Measurements from ENCODE around the gene SEMA3B.

Gene SEMA3B

GRCh38 chr3:50314816-50315215 is 45.9 kb downstream of the SEMA3B start:
- Mint-ChIP-seq H3K36me3 (ENCODE audit: low read depth) (peaks cover 7% of the 10 kb centered on the region), H3K9me3 (no peaks in the 10 kb centered on the region), H3K27me3 (ENCODE audit: low read depth) (no peaks in the 10 kb centered on the region), H3K27ac (peak overlapping the region; percentile 41), H3K4me3 (no peak overlapping the region), H3K4me1 (ENCODE audit: low read depth) (peaks cover 24% of the 10 kb centered on the region)

GRCh38 chr3:50316657-50317242 is 47.8 kb downstream of the SEMA3B start:
- Mint-ChIP-seq H3K9me3 (no peaks in the 10 kb centered on the region), H3K36me3 (ENCODE audit: low read depth) (peaks cover 7% of the 10 kb centered on the region), H3K4me3 (peak overlapping the region; percentile 10), H3K27me3 (ENCODE audit: low read depth) (no peaks in the 10 kb centered on the region), H3K27ac (peak overlapping the region; percentile 71), H3K4me1 (ENCODE audit: low read depth) (peaks cover 31% of the 10 kb centered on the region)

- no peak overlapping the region for H3K27ac Mint-ChIP-seq
- no peaks in the 10 kb centered on the region for H3K27me3 Mint-ChIP-seq (ENCODE audit: low read depth)
- peaks cover 31% of the 10 kb centered on the region for H3K4me1 Mint-ChIP-seq (ENCODE audit: low read depth)
- H3K9me3 Mint-ChIP-seq, result no peaks in the 10 kb centered on the region
- peaks cover 7% of the 10 kb centered on the region for H3K36me3 Mint-ChIP-seq (ENCODE audit: low read depth)
- no peak overlapping the region for H3K4me3 Mint-ChIP-seq
Measured at GRCh38 chr3:50317300-50317699, 48.4 kb downstream of the SEMA3B start.

GRCh38 chr3:50318163-50318562 is 49.2 kb downstream of the SEMA3B start:
- Mint-ChIP-seq H3K4me3 (no peak overlapping the region), H3K4me1 (ENCODE audit: low read depth) (peaks cover 31% of the 10 kb centered on the region), H3K9me3 (no peaks in the 10 kb centered on the region), H3K27ac (no peak overlapping the region), H3K36me3 (ENCODE audit: low read depth) (peaks cover 7% of the 10 kb centered on the region), H3K27me3 (ENCODE audit: low read depth) (no peaks in the 10 kb centered on the region)

GRCh38 chr3:50318615-50319014 is 49.7 kb downstream of the SEMA3B start:
- peaks cover 7% of the 10 kb centered on the region for H3K36me3 Mint-ChIP-seq (ENCODE audit: low read depth)
- H3K27me3 Mint-ChIP-seq (ENCODE audit: low read depth), result no peaks in the 10 kb centered on the region
- no peak overlapping the region for H3K27ac Mint-ChIP-seq
- peaks cover 32% of the 10 kb centered on the region for H3K4me1 Mint-ChIP-seq (ENCODE audit: low read depth)
- H3K9me3 Mint-ChIP-seq, result no peaks in the 10 kb centered on the region
- H3K4me3 Mint-ChIP-seq, result peak overlapping the region; percentile 31

- Mint-ChIP-seq H3K27ac (no peak overlapping the region), H3K4me1 (ENCODE audit: low read depth) (peaks cover 32% of the 10 kb centered on the region), H3K36me3 (ENCODE audit: low read depth) (peaks cover 5% of the 10 kb centered on the region), H3K27me3 (ENCODE audit: low read depth) (no peaks in the 10 kb centered on the region), H3K4me3 (no peak overlapping the region), H3K9me3 (no peaks in the 10 kb centered on the region)
Measured at GRCh38 chr3:50319181-50319893, 50.4 kb downstream of the SEMA3B start.

GRCh38 chr3:50319894-50320625 is 51.1 kb downstream of the SEMA3B start:
- H3K27me3 Mint-ChIP-seq (ENCODE audit: low read depth), result no peaks in the 10 kb centered on the region
- no peaks in the 10 kb centered on the region for H3K9me3 Mint-ChIP-seq
- H3K4me3 Mint-ChIP-seq, result peak overlapping the region; percentile 90
- H3K27ac Mint-ChIP-seq, result no peak overlapping the region
- peaks cover 7% of the 10 kb centered on the region for H3K36me3 Mint-ChIP-seq (ENCODE audit: low read depth)
- H3K4me1 Mint-ChIP-seq (ENCODE audit: low read depth), result peaks cover 36% of the 10 kb centered on the region

GRCh38 chr3:50320853-50321335 is 51.9 kb downstream of the SEMA3B start:
- H3K27ac Mint-ChIP-seq, result peak overlapping the region; percentile 81
- peaks cover 33% of the 10 kb centered on the region for H3K4me1 Mint-ChIP-seq (ENCODE audit: low read depth)
- H3K9me3 Mint-ChIP-seq, result no peaks in the 10 kb centered on the region
- no peaks in the 10 kb centered on the region for H3K27me3 Mint-ChIP-seq (ENCODE audit: low read depth)
- H3K4me3 Mint-ChIP-seq, result peak overlapping the region; percentile 90
- H3K36me3 Mint-ChIP-seq (ENCODE audit: low read depth), result peaks cover 7% of the 10 kb centered on the region

GRCh38 chr3:50321336-50322114 is 52.6 kb downstream of the SEMA3B start:
- peak overlapping the region; percentile 86 for H3K27ac Mint-ChIP-seq

GRCh38 chr3:50322115-50322385 is 53.1 kb downstream of the SEMA3B start:
- no peak overlapping the region for H3K27ac Mint-ChIP-seq
- no peaks in the 10 kb centered on the region for H3K9me3 Mint-ChIP-seq
- no peak overlapping the region for H3K4me3 Mint-ChIP-seq
- peaks cover 28% of the 10 kb centered on the region for H3K4me1 Mint-ChIP-seq (ENCODE audit: low read depth)
- peaks cover 2% of the 10 kb centered on the region for H3K36me3 Mint-ChIP-seq (ENCODE audit: low read depth)
- H3K27me3 Mint-ChIP-seq (ENCODE audit: low read depth), result no peaks in the 10 kb centered on the region

More at GRCh38 chr3:50321336-50322114, 52.6 kb downstream of the SEMA3B start:
- Mint-ChIP-seq H3K4me3 (peak overlapping the region; percentile 76), H3K4me1 (ENCODE audit: low read depth) (peaks cover 29% of the 10 kb centered on the region), H3K27me3 (ENCODE audit: low read depth) (no peaks in the 10 kb centered on the region), H3K9me3 (no peaks in the 10 kb centered on the region), H3K36me3 (ENCODE audit: low read depth) (peaks cover 4% of the 10 kb centered on the region)

- Mint-ChIP-seq H3K9me3 (no peaks in the 10 kb centered on the region), H3K4me1 (ENCODE audit: low read depth) (peaks cover 26% of the 10 kb centered on the region), H3K27ac (peak within 1 kb of the TSS; percentile 86), H3K4me3 (peak within 1 kb of the TSS; percentile 76), H3K36me3 (ENCODE audit: low read depth) (peaks cover 2% of the 10 kb centered on the region), H3K27me3 (ENCODE audit: low read depth) (no peaks in the 10 kb centered on the region)
Measured at GRCh38 chr3:50322386-50323091, 53.6 kb downstream of the SEMA3B start, which contains the start of gene HYAL2. HYAL2 (minus strand) TSS chr3:50322745; CDS start chr3:50320489, 2,256 bp downstream.

GRCh38 chr3:50323092-50323600 is 54.2 kb downstream of the SEMA3B start:
- Mint-ChIP-seq H3K4me1 (ENCODE audit: low read depth) (peaks cover 28% of the 10 kb centered on the region), H3K4me3 (no peak overlapping the region), H3K27ac (no peak overlapping the region), H3K9me3 (no peaks in the 10 kb centered on the region), H3K36me3 (ENCODE audit: low read depth) (peaks cover 3% of the 10 kb centered on the region), H3K27me3 (ENCODE audit: low read depth) (no peaks in the 10 kb centered on the region)

GRCh38 chr3:50323614-50324199 is 54.8 kb downstream of the SEMA3B start:
- no peak overlapping the region for H3K27ac Mint-ChIP-seq

More at GRCh38 chr3:50323614-50324199, 54.8 kb downstream of the SEMA3B start:
- H3K36me3 Mint-ChIP-seq (ENCODE audit: low read depth), result peaks cover 9% of the 10 kb centered on the region
- no peaks in the 10 kb centered on the region for H3K9me3 Mint-ChIP-seq
- no peak overlapping the region for H3K4me3 Mint-ChIP-seq
- H3K27me3 Mint-ChIP-seq (ENCODE audit: low read depth), result no peaks in the 10 kb centered on the region
- H3K4me1 Mint-ChIP-seq (ENCODE audit: low read depth), result peaks cover 31% of the 10 kb centered on the region
